Parathyroid adenoma (tissue), 2 donors: Measurements from ENCODE around the gene NR2F2.

Experiments used
- H2AFZ ChIP-seq: fragments of 300-600 bp; sonication (generic); one replicate; pipeline ENCODE4 v1.7.0; 2017; ENCODE audit warnings: antibody characterized with exemption, mild to moderate bottlenecking
- H3K27ac ChIP-seq: fragments of 300-600 bp; sonication (generic); one replicate; pipeline ENCODE4 v1.7.0; 2017
- H3K27me3 ChIP-seq: fragments of 300-600 bp; sonication (generic); one replicate; pipeline ENCODE4 v1.7.0; 2017; ENCODE audit warnings: low read length; ENCODE audit not compliant: control insufficient read depth, insufficient read depth
- H3K36me3 ChIP-seq: fragments of 300-600 bp; sonication (generic); one replicate; pipeline ENCODE4 v1.7.0; 2017; ENCODE audit warnings: low read length; ENCODE audit not compliant: control insufficient read depth, insufficient read depth
- H3K4me1 ChIP-seq: fragments of 300-600 bp; sonication (generic); one replicate; pipeline ENCODE4 v1.7.0; 2017; ENCODE audit warnings: control low read depth
- H3K4me2 ChIP-seq: fragments of 300-600 bp; sonication (generic); one replicate; pipeline ENCODE4 v1.7.0; 2017; ENCODE audit warnings: low read length
- H3K4me3 ChIP-seq: fragments of 300-600 bp; sonication (generic); one replicate; pipeline ENCODE4 v1.7.0; 2017; ENCODE audit warnings: low read depth, low read length
- H3K79me2 ChIP-seq: fragments of 300-600 bp; sonication (generic); one replicate; pipeline ENCODE4 v1.7.0; 2017; ENCODE audit warnings: control low read depth
- H3K9ac ChIP-seq: fragments of 300-600 bp; sonication (generic); one replicate; pipeline ENCODE4 v1.7.0; 2017; ENCODE audit warnings: mild to moderate bottlenecking
- H3K9me3 ChIP-seq: fragments of 300-600 bp; sonication (generic); one replicate; pipeline ENCODE4 v1.7.0; 2017; ENCODE audit warnings: low read length; ENCODE audit not compliant: control insufficient read depth
- TF ChIP-seq, protein P1 (sequence below): fragments of 300-600 bp; sonication (generic); IDR thresholded peaks from one replicate; pipeline ENCODE4 v1.7.0; 2017; ENCODE audit warnings: antibody characterized with exemption, mild to moderate bottlenecking
- donor health status: primary hyperparathyroidism.

Gene NR2F2

DNA sequence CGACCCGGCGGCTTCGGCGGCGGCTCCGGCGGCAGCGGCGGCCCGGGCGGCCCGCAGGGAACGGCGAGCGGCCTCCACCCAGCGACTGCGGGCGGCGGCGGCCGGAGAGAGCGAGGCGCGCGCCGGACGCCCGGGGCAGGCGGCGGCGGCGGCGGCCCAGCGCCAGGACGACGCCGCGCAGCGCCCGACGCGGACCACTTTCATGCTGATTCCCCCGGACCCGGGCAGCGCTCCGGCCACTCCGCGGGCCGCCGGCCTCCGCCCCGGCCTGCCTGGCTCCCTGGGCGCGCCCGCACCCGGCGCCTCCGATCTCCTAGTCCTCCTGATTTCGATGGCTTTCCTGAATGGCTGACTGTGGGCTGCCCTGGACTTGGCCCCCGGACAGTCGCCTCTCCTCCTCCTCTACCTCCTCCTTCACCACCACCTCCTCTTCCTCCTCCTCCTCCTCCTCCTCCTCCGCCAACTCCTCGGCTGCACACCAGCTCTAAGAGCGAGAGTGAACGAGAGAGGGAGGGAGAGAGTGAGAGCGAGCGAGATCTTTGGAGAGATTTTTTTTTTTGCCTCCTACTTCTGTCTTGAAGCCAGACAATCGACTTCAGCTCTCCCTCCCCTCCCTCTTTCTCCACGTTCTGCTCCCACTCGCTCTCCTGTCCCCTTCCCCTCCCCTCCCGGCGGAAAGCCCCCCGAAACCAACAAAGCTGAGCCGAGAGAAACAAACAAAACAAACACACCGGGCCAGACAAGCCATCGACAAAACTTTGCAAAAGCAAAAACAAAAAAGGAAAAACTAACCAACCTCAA, 844 bp downstream of the NR2F2 start:
- H3K36me3 ChIP-seq, result no peaks in the 10 kb centered on the region
- TF ChIP-seq, protein P1, sequence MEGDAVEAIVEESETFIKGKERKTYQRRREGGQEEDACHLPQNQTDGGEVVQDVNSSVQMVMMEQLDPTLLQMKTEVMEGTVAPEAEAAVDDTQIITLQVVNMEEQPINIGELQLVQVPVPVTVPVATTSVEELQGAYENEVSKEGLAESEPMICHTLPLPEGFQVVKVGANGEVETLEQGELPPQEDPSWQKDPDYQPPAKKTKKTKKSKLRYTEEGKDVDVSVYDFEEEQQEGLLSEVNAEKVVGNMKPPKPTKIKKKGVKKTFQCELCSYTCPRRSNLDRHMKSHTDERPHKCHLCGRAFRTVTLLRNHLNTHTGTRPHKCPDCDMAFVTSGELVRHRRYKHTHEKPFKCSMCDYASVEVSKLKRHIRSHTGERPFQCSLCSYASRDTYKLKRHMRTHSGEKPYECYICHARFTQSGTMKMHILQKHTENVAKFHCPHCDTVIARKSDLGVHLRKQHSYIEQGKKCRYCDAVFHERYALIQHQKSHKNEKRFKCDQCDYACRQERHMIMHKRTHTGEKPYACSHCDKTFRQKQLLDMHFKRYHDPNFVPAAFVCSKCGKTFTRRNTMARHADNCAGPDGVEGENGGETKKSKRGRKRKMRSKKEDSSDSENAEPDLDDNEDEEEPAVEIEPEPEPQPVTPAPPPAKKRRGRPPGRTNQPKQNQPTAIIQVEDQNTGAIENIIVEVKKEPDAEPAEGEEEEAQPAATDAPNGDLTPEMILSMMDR, result no peak
- H3K9ac ChIP-seq, result peak overlapping the region; percentile 89
- H3K4me3 ChIP-seq, result peak overlapping the region; percentile 85
- peaks cover 41% of the 10 kb centered on the region for H3K79me2 ChIP-seq
- H3K4me1 ChIP-seq, result no peaks in the 10 kb centered on the region
- no peaks in the 10 kb centered on the region for H3K27me3 ChIP-seq
- no peak overlapping the region for H2AFZ ChIP-seq
- peak overlapping the region; percentile 78 for H3K4me2 ChIP-seq
- peak overlapping the region; percentile 97 for H3K27ac ChIP-seq
- no peaks in the 10 kb centered on the region for H3K9me3 ChIP-seq

DNA sequence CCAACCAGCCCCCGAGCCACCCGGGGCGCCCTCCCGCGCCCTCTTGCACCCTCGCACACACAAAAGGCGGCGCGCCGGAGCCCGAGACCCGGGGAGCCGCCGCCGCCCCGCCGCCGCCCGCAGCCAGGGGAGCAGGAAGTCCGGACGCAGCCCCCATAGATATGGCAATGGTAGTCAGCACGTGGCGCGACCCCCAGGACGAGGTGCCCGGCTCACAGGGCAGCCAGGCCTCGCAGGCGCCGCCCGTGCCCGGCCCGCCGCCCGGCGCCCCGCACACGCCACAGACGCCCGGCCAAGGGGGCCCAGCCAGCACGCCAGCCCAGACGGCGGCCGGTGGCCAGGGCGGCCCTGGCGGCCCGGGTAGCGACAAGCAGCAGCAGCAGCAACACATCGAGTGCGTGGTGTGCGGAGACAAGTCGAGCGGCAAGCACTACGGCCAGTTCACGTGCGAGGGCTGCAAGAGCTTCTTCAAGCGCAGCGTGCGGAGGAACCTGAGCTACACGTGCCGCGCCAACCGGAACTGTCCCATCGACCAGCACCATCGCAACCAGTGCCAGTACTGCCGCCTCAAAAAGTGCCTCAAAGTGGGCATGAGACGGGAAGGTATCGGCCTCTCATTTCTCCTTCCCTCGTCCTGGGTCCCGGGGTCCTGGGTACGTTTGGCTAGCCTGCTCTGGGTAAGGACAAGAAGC, 1.6 kb downstream of the NR2F2 start:
- Histone ChIP-seq H3K36me3 (no peaks in the 10 kb centered on the region), H3K4me1 (no peaks in the 10 kb centered on the region), H3K27ac (peak overlapping the region; percentile 96), H3K9me3 (no peaks in the 10 kb centered on the region), H3K9ac (peak overlapping the region; percentile 96), H2AFZ (no peak overlapping the region), H3K27me3 (no peaks in the 10 kb centered on the region), H3K4me2 (peak overlapping the region; percentile 78), H3K79me2 (peaks cover 49% of the 10 kb centered on the region), H3K4me3 (peak overlapping the region; percentile 85)
- TF ChIP-seq, protein P1, result no peak

DNA sequence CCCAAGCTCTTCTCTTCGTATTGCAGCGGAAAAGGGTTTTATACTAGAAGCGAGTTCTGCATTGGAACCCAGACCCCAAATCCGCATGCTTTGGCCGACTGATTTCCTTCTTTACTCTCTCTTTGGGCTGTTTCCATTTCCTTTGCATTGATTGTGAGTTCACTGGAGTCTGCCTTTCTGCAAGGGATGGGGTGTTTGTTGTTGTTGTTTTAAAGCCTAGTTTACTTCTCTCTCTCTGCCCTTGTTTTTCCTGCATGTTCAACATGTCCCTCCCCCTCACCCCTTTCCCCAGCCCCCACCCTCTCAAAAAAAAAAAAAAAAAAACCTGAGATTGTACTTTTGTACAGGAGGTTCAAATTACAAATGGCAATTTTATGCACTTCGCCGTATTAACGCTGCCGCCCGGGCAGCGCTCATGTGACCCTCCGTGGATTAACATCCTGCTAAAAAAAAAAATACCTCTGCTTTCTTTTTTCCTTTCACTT, 2.2 kb downstream of the NR2F2 start:
- peak overlapping the region; percentile 85 for H3K4me3 ChIP-seq
- H3K27ac ChIP-seq, result peak overlapping the region; percentile 96
- H3K9ac ChIP-seq, result peak overlapping the region; percentile 96
- no peaks in the 10 kb centered on the region for H3K9me3 ChIP-seq
- no peaks in the 10 kb centered on the region for H3K4me1 ChIP-seq
- H3K4me2 ChIP-seq, result peak overlapping the region; percentile 80
- no peaks in the 10 kb centered on the region for H3K36me3 ChIP-seq
- TF ChIP-seq, protein P1, result no peak
- no peak overlapping the region for H2AFZ ChIP-seq
- peaks cover 52% of the 10 kb centered on the region for H3K79me2 ChIP-seq
- no peaks in the 10 kb centered on the region for H3K27me3 ChIP-seq

DNA sequence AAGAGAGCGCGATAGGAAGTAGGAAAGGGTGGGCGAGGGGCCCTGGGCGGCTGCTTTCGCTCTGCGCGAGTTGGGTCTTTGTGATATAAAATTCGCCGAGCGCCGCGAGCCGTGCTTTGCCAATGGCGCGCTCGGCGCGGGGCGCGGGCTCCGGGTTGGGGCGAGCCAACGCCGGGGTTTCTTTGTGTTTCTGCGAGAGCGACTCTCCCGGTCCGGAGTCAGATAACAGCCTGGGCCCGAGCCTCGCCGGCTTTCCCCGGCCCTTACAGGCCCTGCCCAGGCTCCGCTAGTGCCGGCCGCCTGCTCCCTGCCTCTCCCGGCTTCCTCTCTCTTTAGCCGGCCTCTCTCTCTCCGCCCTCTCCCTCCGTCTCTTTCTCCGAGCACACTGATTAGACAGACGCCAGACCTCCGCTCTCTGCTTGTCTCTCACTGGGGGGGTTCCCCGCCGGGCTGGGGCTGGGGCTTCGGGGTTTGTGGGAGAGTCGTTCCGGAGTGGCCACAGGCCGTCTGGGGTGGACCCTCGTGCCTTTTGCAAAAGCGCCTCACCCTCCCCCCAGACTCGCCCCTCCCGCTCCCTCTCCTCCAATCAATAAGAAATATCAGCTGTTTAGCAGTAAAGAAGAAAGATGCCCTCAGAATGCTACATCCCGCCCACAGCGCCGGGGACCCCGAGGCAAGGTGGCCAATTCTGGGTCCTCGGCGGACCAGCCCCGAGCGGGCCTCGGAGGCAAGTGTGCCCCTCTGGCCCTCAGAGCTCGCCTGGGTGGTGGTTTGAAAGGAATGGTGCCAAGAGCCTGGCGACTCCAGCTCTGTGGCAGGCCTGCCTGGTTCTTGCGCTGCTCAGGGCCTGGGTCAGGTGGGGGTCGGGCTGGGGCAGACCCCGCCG, 2.9 kb downstream of the NR2F2 start:
- peak overlapping the region; percentile 96 for H3K27ac ChIP-seq
- H3K27me3 ChIP-seq, result no peaks in the 10 kb centered on the region
- no peaks in the 10 kb centered on the region for H3K4me1 ChIP-seq
- TF ChIP-seq, protein P1, result no peak
- no peaks in the 10 kb centered on the region for H3K9me3 ChIP-seq
- no peaks in the 10 kb centered on the region for H3K36me3 ChIP-seq
- H2AFZ ChIP-seq, result no peak overlapping the region
- H3K9ac ChIP-seq, result peak overlapping the region; percentile 96
- peak overlapping the region; percentile 85 for H3K4me3 ChIP-seq
- H3K79me2 ChIP-seq, result peaks cover 56% of the 10 kb centered on the region
- H3K4me2 ChIP-seq, result peak overlapping the region; percentile 80
